DND-41 (cell line): ENCODE data around the gene C6orf47.

ENCODE experiments used
- CTCF ChIP-seq: IDR thresholded peaks from 2 replicates; pipeline ENCODE4 v1.5.1; 2012; ENCODE audit warnings: borderline replicate concordance, low read length, moderate library complexity, mild to moderate bottlenecking; ENCODE audit not compliant: poor library complexity, severe bottlenecking; ENCODE audit errors: extremely low read depth
- EZH2 ChIP-seq: IDR thresholded peaks from 3 replicates; pipeline ENCODE4 v1.6.1; 2012; ENCODE audit warnings: borderline replicate concordance, low read depth, mild to moderate bottlenecking, moderate library complexity, low read length, inconsistent platforms; ENCODE audit not compliant: severe bottlenecking

- TF ChIP-seq CTCF = peak; percentile 8
- no peak for TF ChIP-seq EZH2
Measured at GRCh38 chr6:31663961-31664789, 3.6 kb upstream of the C6orf47 start.
